ENCODE measurements around the gene PCSK9. TPM values are rescaled to one million over a fixed set of nuclear protein-coding genes. Genes with fewer than 3 reads are reported as not detected.
A peak's percentile ranks its signal among the peaks of the same experiment; 100 is the strongest.

The PCSK9 gene
- total RNA-seq, 1 experiment from 2014 or later = 0.26 TPM

- BruUV-seq (replicated peaks) = no TSS peak
- DNase-seq (ENCODE audit: low read depth, low spot score) (no peak), ATAC-seq (no peak)
- H3K27ac ChIP-seq (ENCODE audit: low read length) = no peak overlapping the region
- CTCF ChIA-PET = interaction anchor here (0.6 to 1.5 kb wide), 3 partner anchors 18 to 367 kb away, joined by 3 to 7 read pairs (median 4); no protein-coding TSS in a partner anchor
- no peaks in the 10 kb centered on the region for H3K4me1 ChIP-seq (ENCODE audit: control insufficient read depth, insufficient read depth, low read length)
- H3K9me3 ChIP-seq (ENCODE audit: control insufficient read depth, insufficient read depth, low read depth, low read length) = no peaks in the 10 kb centered on the region
- intact Hi-C loops (cut with micrococcal nuclease; ENCODE audit: unreplicated experiment) (no loop called here), in situ Hi-C loops (cut with HindIII; ENCODE audit: low pct_unique_long_range_greater_than_20kb, low sequenced_read_pairs) (no loop called here)
- POLR2A ChIA-PET = interaction anchor here (1.1 kb wide), 1 partner anchor 12 kb away, joined by 3 read pairs; no protein-coding TSS in a partner anchor
- H3K36me3 ChIP-seq (ENCODE audit: control insufficient read depth, insufficient read depth, low read length) = no peaks in the 10 kb centered on the region
- no peak overlapping the region for H3K4me3 ChIP-seq (ENCODE audit: low read depth in 2 of 2, low read length in 2 of 2)
- TF ChIP-seq SIN3A (IDR thresholded peaks at IDR 0.05; ENCODE audit: borderline replicate concordance, insufficient read depth, low read depth, low read length) (no peak), REST (IDR thresholded peaks at IDR 0.05; ENCODE audit: insufficient read depth in 1 of 2, low read depth in 2 of 2, low read length in 1 of 2) (no peak), TCF7L2 (IDR thresholded peaks at IDR 0.05; ENCODE audit: low read depth, low read length) (no peak)
- H3K27me3 ChIP-seq (ENCODE audit: control insufficient read depth, insufficient read depth, low read length) = no peaks in the 10 kb centered on the region; the same call in 1 of the 2 replicates
These were observed 24.2 kb upstream of the PCSK9 start for GRCh38 chr1:55015123-55015522.

GRCh38 chr1:55015731-55016620 is 23.4 kb upstream of the PCSK9 start:
- in situ Hi-C loops (cut with HindIII; ENCODE audit: low pct_unique_long_range_greater_than_20kb, low sequenced_read_pairs) = no loop called here
- Histone ChIP-seq H3K4me3 (ENCODE audit: low read depth in 2 of 2, low read length in 2 of 2) (no peak overlapping the region), H3K9me3 (ENCODE audit: control insufficient read depth, insufficient read depth, low read depth, low read length) (no peaks in the 10 kb centered on the region), H3K27me3 (ENCODE audit: control insufficient read depth, insufficient read depth, low read length) (no peaks in the 10 kb centered on the region; the same call in 1 of the 2 replicates), H3K36me3 (ENCODE audit: control insufficient read depth, insufficient read depth, low read length) (no peaks in the 10 kb centered on the region), H3K4me1 (ENCODE audit: control insufficient read depth, insufficient read depth, low read length) (no peaks in the 10 kb centered on the region), H3K27ac (ENCODE audit: low read length) (no peak overlapping the region)
- ChIA-PET CTCF (interaction anchor here (0.6 to 1.5 kb wide), 3 partner anchors 19 to 366 kb away, joined by 3 to 7 read pairs (median 3); no protein-coding TSS in a partner anchor), POLR2A (no interaction called here)
- DNase-seq (ENCODE audit: low read depth, low spot score) = no peak
- peak; percentile 29; the same call in 1 of the 2 replicates for ATAC-seq
- no TSS peak for BruUV-seq (replicated peaks)
- intact Hi-C loops (cut with micrococcal nuclease; ENCODE audit: unreplicated experiment) = no loop called here
- TF ChIP-seq CTCF (IDR thresholded peaks at IDR 0.05) (no peak), SIN3A (IDR thresholded peaks at IDR 0.05; ENCODE audit: borderline replicate concordance, insufficient read depth, low read depth, low read length) (no peak), POLR2AphosphoS5 (IDR thresholded peaks at IDR 0.05; ENCODE audit: low read depth, low read length) (no peak), TCF7L2 (IDR thresholded peaks at IDR 0.05; ENCODE audit: low read depth, low read length) (no peak)

Measured in Panc1 (cell line).